Loucy (cell line): ENCODE results near the gene RHOG.

Source experiments
- CTCF ChIP-seq: fragments of 200-600 bp; sonication (generic); conservative IDR thresholded peaks from 2 replicates; pipeline ENCODE4 v1.5.1; 2014; ENCODE audit warnings: mild to moderate bottlenecking, antibody characterized with exemption, low read length
- EZH2phosphoT487 ChIP-seq: fragments of 200-600 bp; IDR thresholded peaks from 2 replicates; pipeline ENCODE4 v1.6.1; 2018; ENCODE audit warnings: antibody characterized with exemption, mild to moderate bottlenecking, moderate library complexity, borderline replicate concordance

GRCh38 chr11:3830730-3831129 lies 10.0 kb downstream of the RHOG start:
- TF ChIP-seq CTCF (no peak), EZH2phosphoT487 (no peak)
